NCI-H1694 treated with DMSO at 0.1 percent for 48 hours (cell line): Measurements from ENCODE around the gene ZNF507.
A peak's percentile ranks its signal among the peaks of the same experiment; 100 is the strongest.

Experiments
- DNase-seq: peaks from one replicate; lab custom pipeline; 2025; lab: John Stamatoyannopoulos, UW

Gene ZNF507

DNA sequence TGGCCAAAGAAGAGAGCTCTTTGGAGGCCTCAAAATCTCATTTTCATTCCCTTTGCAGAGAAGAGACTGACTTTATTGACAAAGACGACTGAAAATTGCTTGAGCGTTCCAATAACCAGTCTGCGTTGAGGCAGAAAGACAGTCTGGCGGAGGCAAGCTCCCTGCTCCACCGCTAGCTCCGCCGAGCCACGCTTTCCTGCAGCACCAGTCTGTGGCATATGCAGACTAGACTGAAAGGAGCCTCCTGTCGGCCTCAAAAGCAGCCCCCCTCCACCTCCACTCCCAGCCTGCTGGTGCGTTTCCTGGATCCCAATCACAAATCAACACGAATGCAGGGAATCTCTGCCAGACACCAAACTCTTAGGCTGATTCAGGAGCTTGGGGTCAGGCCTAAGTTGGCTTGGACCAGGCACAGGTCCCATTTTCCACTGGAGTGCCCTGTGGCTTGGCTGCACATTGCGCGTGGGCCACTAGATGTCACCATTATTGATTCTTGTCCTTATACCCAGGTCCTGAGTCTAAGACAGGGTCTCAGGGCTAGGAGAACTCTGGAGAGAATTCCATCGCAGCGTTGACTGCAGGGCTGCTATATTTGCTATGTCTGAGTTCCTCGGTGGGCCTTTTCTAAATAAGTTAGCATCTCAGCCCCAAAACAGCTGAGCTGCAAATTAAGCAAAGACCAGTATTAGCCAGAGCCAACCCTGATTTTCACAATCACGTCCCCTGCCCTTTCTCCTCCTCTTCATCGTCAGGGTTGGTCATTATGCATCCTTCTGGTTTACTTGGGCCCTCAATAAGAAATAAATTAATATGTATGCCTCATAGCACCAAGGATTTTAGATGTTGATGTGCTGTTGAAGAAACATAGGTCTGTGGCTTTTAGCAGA lies 5.2 kb upstream of the ZNF507 start:
- peak; percentile 60 for DNase-seq

DNA sequence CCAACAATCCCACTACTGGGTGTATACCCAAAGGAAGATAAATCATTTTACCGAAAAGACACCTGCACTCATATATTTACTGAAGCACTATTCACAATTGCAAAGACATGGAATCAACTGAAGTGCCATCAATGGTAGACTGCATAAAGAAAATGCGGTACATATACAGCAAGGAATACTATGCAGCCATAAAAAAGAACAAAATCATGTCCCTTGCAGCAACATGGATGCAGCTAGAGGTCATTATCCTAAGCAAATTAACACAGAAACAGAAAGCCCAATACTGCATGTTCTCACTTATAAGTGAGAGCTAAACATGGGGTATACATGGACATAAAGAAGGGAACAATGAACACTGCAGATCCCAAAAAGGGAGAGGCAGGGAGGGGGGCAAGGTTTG lies 2.7 kb upstream of the ZNF507 start:
- DNase-seq: no peak

DNA sequence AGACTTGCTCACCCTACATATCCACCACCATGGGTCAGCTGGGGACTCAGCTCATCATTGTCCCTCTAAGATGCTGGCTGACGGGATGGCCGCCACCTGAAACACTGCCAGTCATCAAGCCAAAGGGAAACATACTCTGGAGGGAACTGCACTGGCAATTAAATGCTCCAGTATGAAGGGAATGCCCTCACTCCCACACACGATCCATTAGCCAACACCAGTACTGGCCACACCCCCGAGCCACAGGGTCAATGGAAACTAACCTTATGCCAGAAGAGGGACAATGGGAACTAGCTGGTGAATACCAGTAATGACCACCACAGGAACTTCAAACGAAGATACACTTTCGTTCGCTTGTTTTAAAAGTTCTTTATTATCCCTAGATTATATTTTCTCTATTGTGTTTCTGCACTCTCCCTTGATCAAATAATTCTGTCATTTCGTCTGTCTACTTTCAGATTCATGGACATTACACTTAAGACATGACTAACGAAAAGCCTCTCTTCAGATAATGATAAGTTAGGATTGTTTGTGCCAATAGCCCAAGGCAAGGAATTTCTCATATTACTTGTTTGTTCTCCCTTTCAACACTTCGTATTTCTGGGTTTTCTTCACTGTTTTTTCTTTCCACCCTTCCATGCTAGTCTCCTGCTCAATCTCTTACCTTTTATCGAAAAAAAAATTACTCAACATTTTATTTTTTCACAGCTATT lies 1.7 kb upstream of the ZNF507 start:
- DNase-seq: no peak

DNA sequence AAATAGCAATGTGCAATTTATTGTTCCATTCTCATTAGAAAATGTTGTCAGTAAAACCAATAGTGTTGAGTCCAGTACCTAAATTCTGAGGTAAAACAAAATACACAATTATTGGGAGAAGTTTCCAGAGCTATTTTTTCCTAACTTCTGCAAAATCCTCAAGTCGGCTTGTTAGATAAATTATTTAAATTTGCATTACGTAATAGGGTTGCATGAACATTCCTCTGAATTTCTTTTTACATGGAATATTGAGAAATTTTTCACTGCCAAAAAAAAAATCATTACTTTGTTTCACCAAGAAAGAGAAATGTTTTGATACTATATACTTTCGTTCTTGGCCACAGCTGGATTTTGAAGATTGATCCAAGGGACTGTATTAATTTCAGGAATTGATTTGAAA lies 1.5 kb downstream of the ZNF507 start:
- no peak for DNase-seq

DNA sequence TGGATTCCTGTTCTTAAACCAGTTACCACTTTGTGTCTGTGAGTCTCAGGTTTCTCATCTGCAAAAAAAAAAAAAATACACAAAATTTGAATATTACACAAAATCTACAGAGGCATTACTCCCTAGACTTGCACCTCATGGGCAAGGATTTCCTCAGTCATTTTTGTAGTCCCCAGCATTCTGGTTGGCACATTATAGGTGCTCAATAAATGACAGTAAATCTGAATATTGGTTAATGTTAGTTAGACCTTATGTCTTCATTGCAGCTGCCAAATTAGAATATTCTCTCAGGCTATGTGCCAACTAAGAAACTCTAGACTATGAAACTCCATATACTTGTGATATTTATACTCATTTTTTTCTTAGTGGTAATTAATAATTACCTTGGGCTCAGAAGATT lies 2.2 kb downstream of the ZNF507 start:
- DNase-seq: no peak

DNA sequence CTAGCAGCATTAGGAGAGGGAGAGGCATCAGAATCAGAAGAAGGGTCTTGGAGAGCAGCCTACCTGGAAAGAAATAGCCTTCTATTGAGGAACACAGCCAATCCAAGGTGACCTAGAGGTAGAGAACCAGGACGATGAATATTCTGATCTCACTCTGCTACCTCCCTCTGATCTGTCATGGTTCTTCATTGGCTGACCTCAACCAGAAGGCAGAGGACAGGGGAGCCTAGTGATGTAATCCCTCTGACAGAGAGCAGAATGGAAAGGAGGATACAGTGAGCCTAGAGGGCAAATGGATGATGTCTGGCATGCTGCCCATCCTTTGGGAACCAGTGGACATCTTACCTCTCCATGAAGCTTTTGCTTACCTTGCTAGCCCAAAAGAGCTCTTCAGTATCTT lies 3.6 kb downstream of the ZNF507 start:
- DNase-seq: no peak

DNA sequence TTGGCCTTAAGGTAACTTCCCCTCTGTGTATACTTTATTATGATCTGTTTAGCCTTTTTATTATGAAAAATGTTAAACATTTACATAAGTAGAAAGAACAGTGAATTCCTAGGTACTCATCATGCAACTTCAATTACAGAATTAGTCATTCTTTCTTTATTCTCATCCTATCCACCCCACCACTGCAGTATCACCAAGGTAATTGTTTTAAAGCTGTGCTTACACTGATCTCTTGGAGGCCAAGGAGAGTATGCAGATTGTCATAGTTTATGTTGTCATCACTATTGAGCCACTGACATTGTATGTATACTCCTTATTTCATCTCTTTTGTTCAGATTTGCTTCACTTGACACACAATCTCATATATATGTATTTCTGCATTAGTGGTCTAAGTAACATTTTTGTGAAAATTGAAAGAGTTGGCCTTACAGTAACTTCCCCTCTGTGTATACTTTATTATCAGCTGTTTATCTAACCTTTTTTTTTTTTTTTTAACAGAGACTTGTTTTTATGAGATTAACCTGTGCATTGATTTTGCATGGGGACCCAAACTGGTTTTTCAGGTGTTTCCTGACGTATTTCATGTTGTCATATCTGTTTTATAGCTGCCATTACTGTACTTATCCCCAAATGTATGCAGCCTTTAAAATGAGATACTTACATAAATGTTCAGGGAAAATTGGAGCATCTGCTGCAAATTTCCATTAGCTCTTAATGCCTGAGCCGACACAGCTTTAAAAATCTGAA lies 4.5 kb downstream of the ZNF507 start:
- no peak for DNase-seq

DNA sequence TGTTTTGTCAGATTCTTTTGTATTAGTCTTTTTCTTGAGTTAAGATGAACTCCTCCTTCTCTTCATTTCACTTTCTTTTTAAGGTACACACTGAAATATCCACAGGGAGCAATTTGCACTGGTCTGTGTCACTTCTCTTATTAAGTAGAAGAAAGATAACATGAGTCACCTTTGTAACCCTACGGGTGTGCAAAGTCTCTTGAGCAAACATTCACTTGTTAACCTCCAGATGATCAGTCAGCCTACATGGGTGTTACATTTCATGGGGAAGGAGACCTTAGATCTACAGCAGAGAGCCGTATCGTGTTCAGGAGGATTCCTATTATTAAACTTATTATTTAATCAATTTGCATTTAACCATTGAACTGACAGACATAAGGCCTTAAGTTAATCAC lies 5.1 kb downstream of the ZNF507 start:
- DNase-seq: no peak

DNA sequence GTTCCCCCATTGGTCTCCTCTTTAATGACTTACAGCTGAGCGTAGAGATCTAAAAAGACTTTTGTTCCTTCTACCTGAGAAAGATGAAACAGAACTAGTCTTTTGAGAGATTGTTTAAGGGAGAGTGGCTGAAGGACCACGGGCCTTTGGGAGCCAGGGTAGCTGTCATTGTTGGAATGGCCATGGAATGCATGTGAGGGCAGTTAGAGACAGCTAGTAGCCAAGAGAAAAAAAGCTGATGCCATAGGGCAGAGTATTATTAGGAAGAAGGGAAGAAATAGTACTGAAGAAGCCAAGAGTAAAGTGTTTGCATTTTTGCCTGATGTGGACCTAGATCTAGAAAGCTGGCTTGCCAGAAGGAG lies 5.6 kb downstream of the ZNF507 start:
- DNase-seq: no peak

DNA sequence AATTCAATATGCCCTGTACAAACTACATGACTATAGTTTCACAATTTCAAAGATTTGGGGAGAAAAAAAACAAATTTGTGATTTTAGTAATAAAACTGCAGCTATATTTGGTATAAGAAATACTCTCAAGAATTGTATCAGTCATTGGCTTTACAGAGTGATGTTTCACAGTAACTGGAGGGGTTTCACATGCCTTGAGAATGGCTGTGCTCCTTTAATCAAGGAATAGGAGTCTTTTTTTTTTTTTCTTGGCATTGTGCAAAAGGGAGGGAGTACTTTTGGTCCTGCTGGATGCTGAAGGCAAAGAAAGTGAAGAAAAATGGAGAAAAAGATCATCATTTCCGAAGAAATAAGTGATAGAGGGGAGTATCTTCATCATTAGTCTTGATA lies 6.8 kb downstream of the ZNF507 start:
- DNase-seq: no peak

DNA sequence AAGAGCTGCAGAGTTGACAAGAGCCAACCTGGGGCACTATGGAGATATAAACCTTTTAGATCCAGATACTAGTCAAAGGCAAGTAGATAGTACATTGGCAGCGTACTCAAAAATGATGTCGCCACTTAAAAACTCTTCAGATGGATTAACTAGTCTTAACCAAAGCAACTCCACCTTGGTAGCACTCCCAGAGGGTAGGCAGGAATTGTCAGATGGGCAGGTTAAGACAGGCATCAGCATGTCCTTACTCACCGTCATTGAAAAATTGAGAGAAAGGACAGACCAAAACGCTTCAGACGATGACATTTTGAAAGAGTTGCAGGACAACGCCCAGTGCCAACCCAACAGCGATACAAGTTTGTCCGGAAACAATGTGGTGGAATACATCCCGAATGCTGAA lies 8.9 kb downstream of the ZNF507 start:
- no peak for DNase-seq

DNA sequence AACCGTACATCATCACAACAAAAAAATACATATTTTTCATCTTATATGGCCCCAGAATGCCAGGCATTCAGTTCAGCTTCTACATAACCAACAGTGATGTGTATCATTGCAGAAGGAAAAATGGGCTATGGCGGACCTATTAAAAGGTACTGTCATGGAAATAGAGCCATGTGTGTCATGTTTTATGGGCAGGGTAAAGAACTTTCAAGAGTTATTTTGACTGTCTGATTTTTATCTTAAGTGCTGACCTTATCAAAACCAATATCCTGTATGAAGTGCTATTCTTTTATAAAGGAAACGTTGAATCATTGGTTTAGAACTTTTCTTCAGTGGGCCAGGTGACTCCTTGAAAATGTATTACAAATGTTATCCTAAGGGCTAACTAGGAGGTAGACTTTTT lies 9.9 kb downstream of the ZNF507 start:
- no peak for DNase-seq

DNA sequence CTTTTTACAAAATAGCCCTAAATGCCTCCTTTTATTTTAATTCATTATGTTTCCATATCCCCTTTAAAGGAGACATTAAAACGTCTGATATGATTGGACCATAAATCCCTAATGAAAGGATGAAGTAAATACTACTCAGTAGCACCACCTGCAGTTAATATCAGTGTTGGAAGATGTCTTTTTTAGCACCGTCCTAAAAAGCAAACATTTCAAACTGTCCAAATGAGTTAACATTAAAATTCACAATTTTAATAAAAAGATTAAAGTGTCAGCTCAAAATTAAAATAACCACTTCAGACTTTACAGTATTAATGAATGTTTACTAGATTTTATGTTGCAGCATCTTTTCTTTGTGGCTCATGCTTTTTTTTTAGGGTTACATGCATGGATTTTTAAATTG lies 12.3 kb downstream of the ZNF507 start:
- peak; percentile 18 for DNase-seq

DNA sequence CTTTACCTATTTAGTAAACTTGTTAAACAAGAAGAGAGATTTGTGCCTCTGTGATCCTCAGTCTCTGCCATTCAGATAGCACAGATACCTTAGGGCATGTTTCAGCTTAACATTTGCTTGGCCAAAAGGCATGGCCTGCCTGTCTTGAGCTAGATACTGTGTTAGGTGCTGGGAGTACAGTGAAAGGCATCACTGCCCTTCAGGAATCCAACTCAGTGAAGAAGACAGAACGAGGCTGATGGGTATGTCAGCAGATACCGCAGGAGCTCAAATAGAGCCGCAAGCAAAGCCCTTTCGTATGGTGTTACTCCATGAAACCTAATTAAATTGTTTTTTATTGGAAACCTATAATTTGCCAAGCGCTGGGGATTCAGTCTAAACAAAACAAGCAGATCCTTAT lies 12.9 kb downstream of the ZNF507 start:
- DNase-seq: no peak

DNA sequence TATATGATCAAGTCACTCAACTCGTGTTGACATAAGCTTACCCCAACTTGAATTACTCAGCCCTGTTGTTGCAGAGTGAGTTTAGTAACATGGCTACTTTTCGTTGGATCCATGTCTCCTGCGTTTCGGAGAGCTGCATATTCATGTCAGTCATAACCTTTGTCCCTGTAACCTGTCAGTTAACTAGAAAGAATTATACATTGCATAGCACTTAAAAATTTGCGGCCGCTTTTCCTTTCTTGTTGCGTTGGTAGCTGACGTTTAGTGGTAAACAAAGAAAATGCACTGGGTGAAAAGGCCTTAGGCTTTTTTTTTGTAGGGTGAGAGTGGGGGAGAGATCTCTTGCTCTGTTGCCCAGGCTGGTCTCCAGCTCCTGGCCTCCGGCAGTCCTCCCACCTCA lies 14.2 kb downstream of the ZNF507 start:
- no peak for DNase-seq

DNA sequence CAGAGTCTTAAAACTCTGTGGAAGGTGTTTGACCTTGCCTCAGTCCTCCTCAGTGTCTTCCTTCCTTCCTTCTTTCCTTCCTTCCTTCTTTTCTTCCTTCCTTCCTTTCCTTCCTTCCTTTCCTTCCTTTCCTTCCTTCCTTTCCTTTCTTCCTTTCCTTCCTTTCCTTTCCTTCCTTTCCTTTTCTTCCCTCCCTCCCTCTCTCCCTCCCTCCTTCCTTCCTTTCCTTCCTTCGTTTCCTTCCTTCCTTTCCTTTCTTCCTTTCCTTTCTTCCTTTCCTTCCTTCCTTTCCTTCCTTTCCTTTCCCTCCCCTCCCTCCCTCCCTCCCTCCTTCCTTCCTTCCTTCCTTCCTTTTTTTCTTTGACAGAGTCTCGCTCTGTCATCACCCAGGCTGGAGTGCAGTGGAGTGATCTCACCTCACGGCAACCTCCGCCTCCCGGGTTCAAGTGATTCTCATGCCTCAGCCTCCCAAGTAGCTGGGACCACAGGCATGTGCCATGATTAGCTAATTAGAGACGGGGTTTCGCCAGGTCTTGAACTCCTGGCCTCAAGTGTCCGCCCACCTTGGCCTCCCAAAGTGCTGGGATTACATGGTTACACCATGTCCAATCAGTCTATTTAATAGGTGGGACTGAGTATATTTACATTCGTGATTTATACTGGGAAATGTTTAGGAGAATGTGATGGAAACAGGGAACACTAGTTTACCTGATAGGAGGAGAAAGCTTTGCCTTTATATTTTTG lies 16.3 kb downstream of the ZNF507 start:
- no peak for DNase-seq

DNA sequence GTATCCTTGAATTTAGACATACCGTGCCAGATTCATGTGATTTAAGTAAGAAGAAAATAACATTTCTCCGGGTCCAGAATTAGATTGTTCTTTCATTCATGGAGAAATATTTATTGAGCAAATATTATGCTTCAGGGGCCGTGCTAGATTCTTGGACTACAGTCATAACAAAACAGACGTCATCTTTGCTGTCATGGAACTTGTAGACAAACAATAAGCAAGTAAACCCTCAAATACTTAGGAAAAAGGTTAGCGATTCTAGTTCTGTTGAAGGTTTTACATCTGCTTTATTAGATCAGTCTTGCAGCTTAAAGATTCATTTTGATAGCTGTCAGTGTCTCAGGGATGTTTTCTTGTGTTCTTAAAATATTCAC lies 16.9 kb downstream of the ZNF507 start:
- no peak for DNase-seq

DNA sequence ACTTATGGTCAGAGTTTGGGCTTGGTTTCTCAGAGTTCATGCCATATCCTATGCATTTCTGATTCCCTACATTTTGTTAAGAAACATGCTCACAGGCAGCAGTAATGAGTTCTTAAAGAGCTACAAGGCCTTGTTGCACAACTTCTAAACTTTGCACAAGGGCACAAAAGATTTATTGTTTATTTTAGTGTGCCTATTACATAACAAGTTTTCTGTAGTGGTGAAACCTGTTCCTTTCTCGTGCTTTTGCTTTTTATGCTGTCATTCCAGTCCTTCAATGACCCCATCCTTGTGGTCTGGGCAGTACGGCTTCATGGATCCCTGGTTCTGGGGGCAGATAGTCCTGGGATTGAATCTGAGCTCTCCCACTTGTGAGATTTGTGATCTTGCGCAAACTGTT lies 17.8 kb downstream of the ZNF507 start:
- DNase-seq: no peak

DNA sequence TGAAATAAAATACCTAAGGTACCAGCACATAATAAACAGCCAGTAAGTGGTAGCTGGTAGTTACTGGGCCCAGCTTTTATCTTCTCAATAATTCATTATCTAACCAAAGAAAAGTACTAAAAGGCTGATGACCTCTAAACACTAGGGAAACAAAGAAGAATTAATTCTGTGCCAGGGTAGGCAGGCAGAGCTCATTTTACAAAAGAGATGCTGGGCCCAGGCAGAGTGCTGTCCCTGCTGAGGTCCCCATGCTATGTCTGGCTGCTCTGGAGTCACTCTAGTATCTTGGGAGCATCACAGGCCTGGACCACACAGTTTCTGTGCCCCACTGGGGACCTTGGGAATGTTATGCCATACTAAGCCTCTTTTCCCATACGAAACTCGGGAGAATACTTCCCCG lies 18.2 kb downstream of the ZNF507 start:
- DNase-seq: no peak

DNA sequence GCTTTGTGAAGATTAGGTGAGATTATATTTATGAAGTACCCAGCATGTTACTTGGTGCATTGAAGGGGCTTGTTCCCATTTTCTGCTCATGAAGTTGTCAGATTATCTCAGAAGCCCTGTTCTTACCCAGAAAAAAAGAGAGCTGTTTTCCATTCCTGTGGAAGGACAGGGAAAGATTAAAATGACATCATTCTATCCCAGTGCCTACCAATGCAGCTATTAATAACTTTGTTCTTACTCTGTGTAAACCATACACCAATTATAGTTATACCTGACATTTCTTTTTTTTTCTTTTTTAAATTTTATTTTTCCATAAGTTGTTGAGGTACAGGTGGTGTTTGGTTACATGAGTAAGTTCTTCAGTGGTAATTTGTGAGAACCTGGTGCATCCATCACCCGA lies 18.6 kb downstream of the ZNF507 start:
- no peak for DNase-seq

DNA sequence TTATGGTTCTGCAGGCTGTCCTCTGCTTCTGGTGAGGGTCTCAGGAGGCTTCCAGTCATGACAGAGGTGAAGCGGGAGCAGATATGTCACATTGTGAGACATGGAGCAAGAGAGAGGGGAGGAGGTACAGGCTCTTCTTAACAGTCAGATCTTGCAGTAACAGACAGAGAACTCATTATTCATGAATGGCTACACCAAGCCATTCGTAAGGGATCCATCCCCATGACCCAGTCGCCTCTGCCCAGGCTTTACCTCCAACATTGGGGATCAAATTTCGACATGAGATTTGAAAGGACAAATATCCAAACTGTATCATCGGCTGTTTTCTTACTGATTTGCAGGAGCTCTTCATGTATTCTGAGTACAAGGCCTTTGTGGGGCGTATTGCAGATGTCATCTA lies 21.7 kb downstream of the ZNF507 start:
- DNase-seq: no peak

DNA sequence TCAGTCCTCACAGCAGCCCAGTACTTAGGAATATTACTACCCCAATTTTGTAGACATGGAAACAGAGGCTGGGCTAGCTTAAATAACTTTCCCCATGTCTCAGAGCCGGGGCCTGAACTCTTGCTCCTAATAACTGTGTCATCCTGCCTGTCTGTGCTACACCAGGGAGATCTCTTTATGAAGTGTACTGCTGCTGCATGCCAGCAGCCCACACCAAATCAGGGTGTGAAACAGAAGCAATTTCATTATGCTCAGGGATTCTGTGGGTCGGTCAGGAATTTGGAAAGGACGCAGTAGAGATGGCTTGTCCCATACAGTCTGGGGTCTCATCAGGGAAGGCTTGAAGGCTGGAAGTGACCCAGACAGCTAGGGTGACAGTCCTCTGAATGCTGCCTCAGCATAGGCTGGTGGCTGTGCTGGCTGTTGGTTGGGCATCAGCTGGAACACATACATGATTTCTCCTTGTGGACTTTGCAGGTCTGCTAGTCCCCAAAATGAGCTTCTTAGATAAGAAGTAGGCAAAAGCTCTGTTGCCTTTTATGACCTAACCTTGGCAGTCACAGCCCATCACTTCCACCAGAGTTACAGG lies 22.6 kb downstream of the ZNF507 start:
- DNase-seq: no peak
